Measurements from ENCODE around the gene DOHH.
"Not testable (repeated sequence)": the region's sequence is repeated elsewhere in the genome, so short reads cannot be mapped to it uniquely, and the experiment has no call there.

The DOHH gene

GRCh38 chr19:3453840-3454239 is 46.6 kb downstream of the DOHH start:
- H3K27me3 ChIP-seq (ENCODE audit: control insufficient read depth, insufficient read depth, low read length): peaks cover 21% of the 10 kb centered on the region
- no peaks in the 10 kb centered on the region for H3K9me3 ChIP-seq (ENCODE audit: control insufficient read depth, insufficient read depth, low read length)
- no peak overlapping the region for H3K9ac ChIP-seq (ENCODE audit: low read depth, low read length)
- H3K27ac ChIP-seq (ENCODE audit: low read depth, low read length): no peak overlapping the region
- no peaks in the 10 kb centered on the region for H3K36me3 ChIP-seq (ENCODE audit: control insufficient read depth, insufficient read depth, low read length)
- no peak overlapping the region for H3K4me3 ChIP-seq (ENCODE audit: low read depth, low read length)
- H3K4me1 ChIP-seq (ENCODE audit: control insufficient read depth, insufficient read depth, low read length): peaks cover 8% of the 10 kb centered on the region; the same call in 1 of the 2 replicates

- H3K4me3 ChIP-seq (ENCODE audit: low read depth, low read length); H3K4me1 ChIP-seq (ENCODE audit: control insufficient read depth, insufficient read depth, low read length); H3K9me3 ChIP-seq (ENCODE audit: control insufficient read depth, insufficient read depth, low read length); H3K27ac ChIP-seq (ENCODE audit: low read depth, low read length); H3K9ac ChIP-seq (ENCODE audit: low read depth, low read length); H3K36me3 ChIP-seq (ENCODE audit: control insufficient read depth, insufficient read depth, low read length): not testable (repeated sequence)
- peaks cover 11% of the 10 kb centered on the region; the same call in 1 of the 2 replicates for H3K27me3 ChIP-seq (ENCODE audit: control insufficient read depth, insufficient read depth, low read length)
Observed at GRCh38 chr19:3452942-3453214, 47.6 kb downstream of the DOHH start.

GRCh38 chr19:3452171-3452941 is 48.1 kb downstream of the DOHH start:
- Histone ChIP-seq H3K9me3 (ENCODE audit: control insufficient read depth, insufficient read depth, low read length) (no peaks in the 10 kb centered on the region), H3K27me3 (ENCODE audit: control insufficient read depth, insufficient read depth, low read length) (peaks cover 6% of the 10 kb centered on the region; the same call in 1 of the 2 replicates), H3K36me3 (ENCODE audit: control insufficient read depth, insufficient read depth, low read length) (no peaks in the 10 kb centered on the region), H3K4me1 (ENCODE audit: control insufficient read depth, insufficient read depth, low read length) (no peaks in the 10 kb centered on the region), H3K4me3 (ENCODE audit: low read depth, low read length) (no peak overlapping the region), H3K9ac (ENCODE audit: low read depth, low read length) (no peak overlapping the region), H3K27ac (ENCODE audit: low read depth, low read length) (no peak overlapping the region)

GRCh38 chr19:3451451-3451866 is 49.0 kb downstream of the DOHH start:
- H3K9ac ChIP-seq (ENCODE audit: low read depth, low read length): no peak overlapping the region
- no peaks in the 10 kb centered on the region for H3K36me3 ChIP-seq (ENCODE audit: control insufficient read depth, insufficient read depth, low read length)
- H3K4me3 ChIP-seq (ENCODE audit: low read depth, low read length): no peak overlapping the region
- no peak overlapping the region for H3K27ac ChIP-seq (ENCODE audit: low read depth, low read length)
- H3K27me3 ChIP-seq (ENCODE audit: control insufficient read depth, insufficient read depth, low read length): no peaks in the 10 kb centered on the region
- H3K4me1 ChIP-seq (ENCODE audit: control insufficient read depth, insufficient read depth, low read length): no peaks in the 10 kb centered on the region
- H3K9me3 ChIP-seq (ENCODE audit: control insufficient read depth, insufficient read depth, low read length): no peaks in the 10 kb centered on the region

- Histone ChIP-seq H3K27me3 (ENCODE audit: control insufficient read depth, insufficient read depth, low read length) (no peaks in the 10 kb centered on the region), H3K4me3 (ENCODE audit: low read depth, low read length) (no peak overlapping the region), H3K4me1 (ENCODE audit: control insufficient read depth, insufficient read depth, low read length) (no peaks in the 10 kb centered on the region), H3K9ac (ENCODE audit: low read depth, low read length) (no peak overlapping the region), H3K9me3 (ENCODE audit: control insufficient read depth, insufficient read depth, low read length) (no peaks in the 10 kb centered on the region), H3K36me3 (ENCODE audit: control insufficient read depth, insufficient read depth, low read length) (no peaks in the 10 kb centered on the region), H3K27ac (ENCODE audit: low read depth, low read length) (no peak overlapping the region)
Observed at GRCh38 chr19:3450796-3451411, 49.6 kb downstream of the DOHH start.

GRCh38 chr19:3448616-3449334 is 51.7 kb downstream of the DOHH start:
- no peak overlapping the region for H3K9ac ChIP-seq (ENCODE audit: low read depth, low read length)
- H3K4me1 ChIP-seq (ENCODE audit: control insufficient read depth, insufficient read depth, low read length): peaks cover 9% of the 10 kb centered on the region
- no peaks in the 10 kb centered on the region for H3K27me3 ChIP-seq (ENCODE audit: control insufficient read depth, insufficient read depth, low read length)
- H3K36me3 ChIP-seq (ENCODE audit: control insufficient read depth, insufficient read depth, low read length): no peaks in the 10 kb centered on the region
- H3K4me3 ChIP-seq (ENCODE audit: low read depth, low read length): no peak overlapping the region
- no peak overlapping the region for H3K27ac ChIP-seq (ENCODE audit: low read depth, low read length)
- H3K9me3 ChIP-seq (ENCODE audit: control insufficient read depth, insufficient read depth, low read length): no peaks in the 10 kb centered on the region

- H3K9ac ChIP-seq (ENCODE audit: low read depth, low read length); H3K27me3 ChIP-seq (ENCODE audit: control insufficient read depth, insufficient read depth, low read length); H3K27ac ChIP-seq (ENCODE audit: low read depth, low read length); H3K4me3 ChIP-seq (ENCODE audit: low read depth, low read length); H3K9me3 ChIP-seq (ENCODE audit: control insufficient read depth, insufficient read depth, low read length); H3K36me3 ChIP-seq (ENCODE audit: control insufficient read depth, insufficient read depth, low read length): not testable (repeated sequence)
- H3K4me1 ChIP-seq (ENCODE audit: control insufficient read depth, insufficient read depth, low read length): peaks cover 11% of the 10 kb centered on the region
Observed at GRCh38 chr19:3446657-3447056, 53.8 kb downstream of the DOHH start.

- H3K9me3 ChIP-seq (ENCODE audit: control insufficient read depth, insufficient read depth, low read length): no peaks in the 10 kb centered on the region
- H3K27ac ChIP-seq (ENCODE audit: low read depth, low read length): peak overlapping the region; percentile 6
- no peak overlapping the region for H3K9ac ChIP-seq (ENCODE audit: low read depth, low read length)
- H3K36me3 ChIP-seq (ENCODE audit: control insufficient read depth, insufficient read depth, low read length): no peaks in the 10 kb centered on the region
- peaks cover 11% of the 10 kb centered on the region for H3K4me1 ChIP-seq (ENCODE audit: control insufficient read depth, insufficient read depth, low read length)
- no peak overlapping the region for H3K4me3 ChIP-seq (ENCODE audit: low read depth, low read length)
- H3K27me3 ChIP-seq (ENCODE audit: control insufficient read depth, insufficient read depth, low read length): no peaks in the 10 kb centered on the region
Observed at GRCh38 chr19:3444695-3445234, 55.7 kb downstream of the DOHH start.

GRCh38 chr19:3443840-3444694 is 56.4 kb downstream of the DOHH start:
- Histone ChIP-seq H3K36me3 (ENCODE audit: control insufficient read depth, insufficient read depth, low read length) (no peaks in the 10 kb centered on the region), H3K4me1 (ENCODE audit: control insufficient read depth, insufficient read depth, low read length) (peaks cover 11% of the 10 kb centered on the region), H3K9ac (ENCODE audit: low read depth, low read length) (no peak overlapping the region), H3K27me3 (ENCODE audit: control insufficient read depth, insufficient read depth, low read length) (no peaks in the 10 kb centered on the region), H3K9me3 (ENCODE audit: control insufficient read depth, insufficient read depth, low read length) (no peaks in the 10 kb centered on the region), H3K27ac (ENCODE audit: low read depth, low read length) (peak overlapping the region; percentile 6), H3K4me3 (ENCODE audit: low read depth, low read length) (no peak overlapping the region)

- no peaks in the 10 kb centered on the region for H3K9me3 ChIP-seq (ENCODE audit: control insufficient read depth, insufficient read depth, low read length)
- no peak overlapping the region for H3K9ac ChIP-seq (ENCODE audit: low read depth, low read length)
- no peaks in the 10 kb centered on the region for H3K36me3 ChIP-seq (ENCODE audit: control insufficient read depth, insufficient read depth, low read length)
- H3K4me3 ChIP-seq (ENCODE audit: low read depth, low read length): no peak overlapping the region
- no peak overlapping the region for H3K27ac ChIP-seq (ENCODE audit: low read depth, low read length)
- peaks cover 11% of the 10 kb centered on the region for H3K4me1 ChIP-seq (ENCODE audit: control insufficient read depth, insufficient read depth, low read length)
- no peaks in the 10 kb centered on the region for H3K27me3 ChIP-seq (ENCODE audit: control insufficient read depth, insufficient read depth, low read length)
Observed at GRCh38 chr19:3442487-3443071, 57.9 kb downstream of the DOHH start.

All from HUES48 (cell line).